Measurements from ENCODE around the gene KCND3.

The KCND3 gene

GRCh38 chr1:111751906-111752575 lies 237.4 kb downstream of the KCND3 start:
- Histone ChIP-seq H3K27me3 (ENCODE audit: control insufficient read depth, low read length) (no peaks in the 10 kb centered on the region), H3F3A (ENCODE audit: control insufficient read depth, insufficient read depth) (no peaks in the 10 kb centered on the region; the same call in 1 of the 2 replicates), H3K36me3 (ENCODE audit: control insufficient read depth, low read length) (peaks cover 11% of the 10 kb centered on the region), H3K4me2 (ENCODE audit: low read length) (no peak overlapping the region), H3K9me3 (ENCODE audit: control insufficient read depth, insufficient read depth, low read length) (no peaks in the 10 kb centered on the region), H3K79me2 (ENCODE audit: control insufficient read depth, low read length) (peaks cover 26% of the 10 kb centered on the region), H3K4me1 (ENCODE audit: control insufficient read depth, low read length) (peaks cover 27% of the 10 kb centered on the region), H4K20me1 (ENCODE audit: control insufficient read depth, insufficient read depth, low read depth, low read length) (peaks cover 5% of the 10 kb centered on the region; the same call in 1 of the 2 replicates), H3K9me2 (replicated peaks; ENCODE audit: control insufficient read depth, low read length) (no peaks in the 10 kb centered on the region), H3K27ac (ENCODE audit: low read depth, low read length) (no peak overlapping the region), H3K4me3 (ENCODE audit: low read length) (no peak overlapping the region)
- TF ChIP-seq EZH2phosphoT487 (IDR thresholded peaks at IDR 0.05; ENCODE audit: borderline replicate concordance, low read length) (no peak), CTCF (IDR thresholded peaks at IDR 0.05; ENCODE audit: low read depth, low read length, poor library complexity, severe bottlenecking) (no peak)

- Histone ChIP-seq H3K36me3 (ENCODE audit: control insufficient read depth, low read length) (peaks cover under 1% of the 10 kb centered on the region; the same call in 1 of the 2 replicates), H3K4me2 (ENCODE audit: low read length) (no peak overlapping the region), H4K20me1 (ENCODE audit: control insufficient read depth, insufficient read depth, low read depth, low read length) (no peaks in the 10 kb centered on the region), H3K4me3 (ENCODE audit: low read length) (no peak overlapping the region), H3F3A (ENCODE audit: control insufficient read depth, insufficient read depth) (no peaks in the 10 kb centered on the region; the same call in 1 of the 2 replicates), H3K79me2 (ENCODE audit: control insufficient read depth, low read length) (peaks cover 14% of the 10 kb centered on the region), H3K27me3 (ENCODE audit: control insufficient read depth, low read length) (no peaks in the 10 kb centered on the region), H3K9me3 (ENCODE audit: control insufficient read depth, insufficient read depth, low read length) (no peaks in the 10 kb centered on the region), H3K9me2 (replicated peaks; ENCODE audit: control insufficient read depth, low read length) (no peaks in the 10 kb centered on the region), H3K27ac (ENCODE audit: low read depth, low read length) (no peak overlapping the region), H3K4me1 (ENCODE audit: control insufficient read depth, low read length) (peaks cover 25% of the 10 kb centered on the region)
- TF ChIP-seq EZH2phosphoT487 (IDR thresholded peaks at IDR 0.05; ENCODE audit: borderline replicate concordance, low read length) (no peak), CTCF (IDR thresholded peaks at IDR 0.05; ENCODE audit: low read depth, low read length, poor library complexity, severe bottlenecking) (no peak)
These were observed 238.6 kb downstream of the KCND3 start for GRCh38 chr1:111750856-111751255.

GRCh38 chr1:111749628-111750027 lies 239.8 kb downstream of the KCND3 start:
- no peaks in the 10 kb centered on the region for H3K27me3 ChIP-seq (ENCODE audit: control insufficient read depth, low read length)
- no peaks in the 10 kb centered on the region for H3F3A ChIP-seq (ENCODE audit: control insufficient read depth, insufficient read depth)
- H3K9me3 ChIP-seq (ENCODE audit: control insufficient read depth, insufficient read depth, low read length) = no peaks in the 10 kb centered on the region
- no peaks in the 10 kb centered on the region for H4K20me1 ChIP-seq (ENCODE audit: control insufficient read depth, insufficient read depth, low read depth, low read length)
- no peaks in the 10 kb centered on the region for H3K36me3 ChIP-seq (ENCODE audit: control insufficient read depth, low read length)
- H3K4me3 ChIP-seq (ENCODE audit: low read length) = no peak overlapping the region
- TF ChIP-seq EZH2phosphoT487 (IDR thresholded peaks at IDR 0.05; ENCODE audit: borderline replicate concordance, low read length) = no peak
- TF ChIP-seq CTCF (IDR thresholded peaks at IDR 0.05; ENCODE audit: low read depth, low read length, poor library complexity, severe bottlenecking) = no peak
- H3K4me2 ChIP-seq (ENCODE audit: low read length) = no peak overlapping the region
- no peak overlapping the region for H3K27ac ChIP-seq (ENCODE audit: low read depth, low read length)
- no peaks in the 10 kb centered on the region for H3K9me2 ChIP-seq (replicated peaks; ENCODE audit: control insufficient read depth, low read length)
- peaks cover 4% of the 10 kb centered on the region for H3K79me2 ChIP-seq (ENCODE audit: control insufficient read depth, low read length)
- H3K4me1 ChIP-seq (ENCODE audit: control insufficient read depth, low read length) = peaks cover 19% of the 10 kb centered on the region
